ENCODE measurements around the gene CDH23.

Gene CDH23

DNA sequence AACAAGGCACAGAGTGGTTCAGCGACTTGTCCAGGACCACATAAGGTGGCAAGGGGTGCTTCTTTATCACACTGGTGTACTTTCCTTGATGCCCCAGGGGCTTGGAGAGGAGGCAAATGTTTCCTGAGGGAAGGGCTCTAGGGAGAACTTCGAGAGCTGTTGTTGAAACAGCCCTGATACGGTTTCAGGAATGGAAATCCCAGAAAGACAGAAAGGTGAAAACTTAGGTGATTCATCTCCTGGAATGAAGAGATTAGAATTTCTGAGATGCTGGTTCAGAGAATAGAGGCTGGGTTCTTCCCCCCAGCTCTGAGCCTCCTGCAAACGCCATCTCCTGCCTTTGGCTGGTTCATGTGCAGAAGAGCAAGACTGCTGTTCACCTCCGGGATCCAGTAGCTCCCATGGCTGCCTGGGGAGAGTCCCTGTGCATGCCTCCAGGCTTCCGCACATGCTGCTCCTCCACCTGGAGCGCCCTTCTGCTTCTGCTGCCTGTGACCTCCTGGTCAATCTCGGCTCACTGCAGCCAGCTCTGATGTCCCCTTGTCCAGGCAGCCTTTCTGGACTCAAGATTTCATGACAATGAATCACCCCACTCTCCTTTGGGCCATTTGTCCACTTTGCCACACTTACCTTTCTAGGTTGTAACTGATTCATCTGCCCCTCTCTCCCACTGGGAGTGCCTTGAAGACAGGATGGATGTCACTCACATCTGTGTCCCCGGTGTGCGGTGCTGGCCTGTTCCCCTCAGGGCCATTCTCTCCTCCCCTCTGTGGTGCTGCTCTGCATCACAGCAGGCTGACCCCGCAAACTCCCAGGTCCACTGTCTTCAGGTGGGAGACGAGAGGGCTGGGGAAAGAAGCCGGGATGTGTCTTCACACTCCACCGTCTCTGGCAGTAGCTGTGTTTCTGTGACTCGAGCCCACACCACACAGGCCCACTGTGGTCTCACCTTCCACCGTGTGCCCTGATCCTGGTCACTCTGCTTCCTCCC, 3.6 kb upstream of the CDH23 start:
- no peak for DNase-seq (ENCODE audit: low read depth)

DNA sequence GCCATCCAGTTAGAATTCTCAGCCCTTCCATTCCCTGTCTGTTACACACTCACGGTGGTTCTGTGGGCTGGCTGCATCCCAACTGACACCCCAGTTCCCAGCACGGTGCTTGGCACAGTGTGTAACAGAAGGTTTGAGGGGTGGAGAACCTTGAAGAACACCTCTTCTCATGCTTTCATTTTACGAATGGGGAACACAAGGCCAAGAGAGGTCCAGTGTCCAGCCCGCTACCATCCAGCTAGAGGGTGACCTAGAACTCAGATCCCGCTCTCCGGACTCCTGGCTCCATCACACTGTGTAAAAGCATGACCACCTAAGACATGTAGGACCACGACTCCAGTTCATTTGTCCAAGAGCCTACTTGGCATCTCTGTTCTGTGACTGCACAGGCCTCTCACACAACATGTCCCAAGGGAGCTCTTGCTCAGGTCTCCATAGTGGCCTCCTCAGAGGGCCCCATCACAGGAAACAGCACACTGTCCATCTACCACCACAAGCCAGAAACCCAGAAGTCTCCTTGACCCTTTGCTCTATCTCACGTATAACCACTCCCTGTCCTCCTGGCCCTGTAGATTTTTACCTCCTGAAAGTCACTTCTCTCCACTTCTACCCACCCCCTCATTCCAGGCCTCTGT, 2.8 kb upstream of the CDH23 start:
- no peak for DNase-seq (ENCODE audit: low read depth)

DNA sequence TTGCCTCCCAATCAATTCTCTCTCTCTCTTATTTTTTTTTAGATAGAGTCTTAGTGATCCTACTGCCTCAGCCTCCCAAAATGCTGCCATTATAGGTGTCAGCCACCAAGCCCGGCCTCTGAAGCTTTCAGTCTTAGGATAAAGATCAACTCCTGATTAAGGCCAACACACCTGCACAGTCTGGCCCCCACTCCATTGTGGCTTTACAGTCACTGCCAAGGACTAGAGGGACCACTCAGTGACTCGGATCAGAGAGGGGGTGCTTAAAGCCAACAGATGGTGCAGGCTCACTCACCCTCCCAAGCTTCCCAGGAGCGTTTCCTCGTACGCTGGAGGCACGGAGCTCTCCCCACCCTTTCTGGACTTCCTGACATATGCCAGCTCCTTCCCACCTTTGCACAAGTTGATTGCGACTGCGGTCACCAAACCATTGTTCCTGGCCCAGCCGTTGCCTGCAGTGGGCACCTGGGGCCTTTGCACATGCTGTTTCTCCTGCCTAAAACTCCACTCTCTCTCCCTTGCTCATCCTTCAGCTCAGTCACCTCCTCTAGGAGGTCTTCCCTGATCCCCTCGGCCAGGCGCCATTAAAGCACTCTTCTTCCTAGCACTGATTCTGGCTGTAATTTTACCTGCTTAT, 1.7 kb upstream of the CDH23 start:
- no peak for DNase-seq (ENCODE audit: low read depth)

DNA sequence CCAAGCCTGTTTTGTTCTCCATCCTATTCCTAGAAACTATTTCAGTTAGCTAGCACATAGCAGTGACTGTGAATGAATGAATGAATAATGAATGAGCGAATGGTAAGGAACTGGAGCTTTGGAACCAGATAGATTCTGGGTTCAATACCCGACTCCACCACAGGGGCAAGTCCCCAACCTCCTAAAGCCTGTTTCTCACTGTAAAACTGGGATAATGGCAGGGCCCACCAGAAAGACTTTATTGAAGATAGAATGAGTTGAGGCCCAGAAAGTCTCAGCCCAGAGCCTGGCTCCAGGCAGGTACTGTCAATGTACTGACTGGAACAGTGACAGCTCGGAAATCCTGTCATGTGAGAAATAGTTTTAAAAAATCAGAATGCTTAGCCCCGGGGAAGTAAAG, 1.1 kb upstream of the CDH23 start:
- no peak for DNase-seq (ENCODE audit: low read depth)

DNA sequence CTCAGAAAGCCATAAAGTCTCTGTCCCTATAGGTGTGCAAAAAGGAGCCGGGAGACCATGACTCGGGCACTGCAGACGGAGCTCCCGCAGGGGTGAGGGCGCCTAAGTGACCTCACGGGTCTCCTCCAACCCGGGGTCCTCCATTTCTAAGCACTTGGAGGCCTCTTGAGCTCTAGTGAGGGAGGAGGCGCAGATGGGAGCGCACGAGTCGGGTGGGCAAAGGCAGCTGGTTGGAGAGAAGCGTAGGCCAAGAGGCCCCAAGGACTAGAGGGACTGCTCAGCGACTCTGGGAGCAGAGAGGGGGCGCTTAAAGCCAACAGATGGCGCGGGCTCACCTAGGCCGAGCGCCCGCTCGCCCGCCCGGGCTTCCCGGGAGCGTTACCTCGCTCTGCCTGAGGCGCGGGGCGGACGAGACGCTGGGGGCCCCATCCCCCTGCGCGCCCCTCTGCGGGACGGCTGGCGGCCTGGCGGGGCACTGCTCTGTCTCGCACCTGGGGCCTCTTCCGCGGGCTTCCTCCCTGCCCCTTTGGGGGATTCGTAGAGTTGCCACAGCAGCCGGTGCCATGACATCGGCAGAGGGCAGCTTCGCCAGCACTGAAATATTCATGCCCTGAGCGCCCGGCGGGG, 523 bp upstream of the CDH23 start:
- no peak for DNase-seq (ENCODE audit: low read depth)

DNA sequence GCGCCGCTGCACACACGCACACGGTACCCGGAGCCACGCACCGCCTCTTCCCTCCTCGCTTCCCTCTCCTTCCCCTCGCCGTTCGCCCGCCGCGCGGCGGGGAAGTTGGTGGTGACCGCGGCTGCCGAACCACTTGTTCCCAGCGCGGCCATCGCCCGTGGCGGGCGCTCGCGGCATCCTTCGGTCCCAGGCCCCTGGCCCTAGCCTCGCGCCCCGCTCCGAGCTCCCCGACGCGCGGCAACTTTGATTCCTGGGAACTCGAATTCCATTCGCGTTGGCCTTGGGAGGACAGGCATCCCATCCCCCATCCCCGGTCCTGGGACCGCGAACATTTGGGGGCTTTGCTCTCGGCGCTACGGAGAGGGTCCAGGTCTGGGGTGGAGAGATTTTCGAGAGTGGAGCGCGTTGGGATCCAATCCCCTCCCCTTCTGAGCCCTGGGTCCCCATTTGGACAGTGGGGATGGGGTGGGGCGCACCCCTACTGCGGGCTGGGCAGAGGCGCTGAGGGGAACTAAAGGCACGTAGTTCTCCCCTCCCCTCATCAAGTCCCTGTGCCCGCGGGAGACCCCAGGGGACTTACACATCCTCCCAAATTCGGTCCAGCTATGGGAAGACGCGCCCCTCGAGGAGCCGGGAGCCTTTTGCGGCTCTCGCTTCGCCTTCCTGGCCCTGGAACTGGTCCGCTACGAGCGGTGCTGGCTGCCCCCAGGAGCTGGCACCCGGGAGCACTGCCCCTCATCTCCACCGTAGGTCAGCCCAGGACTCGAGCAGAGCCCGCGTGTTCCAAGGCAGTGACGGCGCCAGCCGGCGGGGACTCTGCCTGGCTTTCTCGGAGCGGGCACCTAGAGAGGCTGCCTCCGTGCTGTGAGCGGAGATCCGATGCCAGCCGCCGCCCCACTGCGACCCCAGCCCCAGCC, 834 bp downstream of the CDH23 start:
- DNase-seq (ENCODE audit: low read depth) = no peak

DNA sequence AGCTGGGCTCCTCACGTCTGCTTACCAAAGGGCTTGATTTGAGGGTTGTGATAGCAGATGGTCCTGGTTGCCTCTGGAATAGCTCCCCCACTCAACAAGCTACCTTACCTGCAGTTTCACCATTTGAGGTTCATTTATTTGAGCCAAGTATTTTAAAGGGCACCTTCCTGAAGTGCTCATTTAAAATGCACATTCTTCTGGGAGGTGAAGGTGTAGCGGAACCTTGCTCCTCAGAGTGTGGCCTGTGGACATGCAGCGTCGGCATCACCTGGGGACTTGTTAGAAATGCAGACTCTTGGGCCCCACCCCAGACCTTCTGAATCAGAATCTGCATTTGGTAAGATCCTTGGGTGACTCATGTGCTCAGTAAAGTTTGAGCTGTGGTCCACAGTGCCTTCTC, 2.3 kb downstream of the CDH23 start:
- DNase-seq (ENCODE audit: low read depth) = no peak

DNA sequence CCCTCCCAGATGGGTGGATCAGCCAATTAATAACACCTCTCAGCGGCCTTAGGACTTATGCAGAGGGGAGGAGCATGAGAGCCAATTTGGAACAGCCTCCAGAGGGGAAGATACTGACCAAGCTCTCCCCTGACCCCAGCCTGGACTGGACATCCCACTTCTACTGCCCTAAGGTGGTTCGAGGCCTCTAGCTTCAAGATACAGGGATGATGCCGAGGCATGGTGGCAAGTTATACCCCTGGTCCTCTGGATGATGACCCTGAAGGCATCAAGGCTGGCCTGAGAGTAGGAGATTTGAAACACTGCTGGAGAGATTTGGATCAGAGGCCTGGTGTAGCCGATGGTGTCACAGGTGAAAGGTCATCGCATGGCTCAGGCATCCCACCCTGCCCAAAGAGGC, 3.2 kb downstream of the CDH23 start:
- no peak for DNase-seq (ENCODE audit: low read depth)

DNA sequence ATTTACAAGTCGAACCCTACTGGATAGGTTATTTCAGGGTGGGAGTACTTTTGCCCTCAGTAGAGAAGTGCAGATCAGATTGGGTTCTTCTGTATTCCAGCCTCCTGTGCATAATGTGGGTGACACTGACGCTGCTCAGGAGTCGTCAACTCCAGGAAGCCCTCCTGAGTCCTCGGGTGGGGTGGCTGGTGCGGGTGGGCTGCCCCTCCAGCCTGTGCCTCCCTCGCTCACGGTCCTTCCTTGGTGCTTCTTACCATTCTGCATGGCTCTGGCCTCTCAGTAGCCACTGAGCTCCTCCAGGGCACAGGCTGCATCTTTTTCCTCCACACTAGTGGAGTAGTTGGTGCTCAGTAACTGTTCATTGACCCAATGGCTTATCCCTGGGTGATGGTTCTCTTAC, 4.3 kb downstream of the CDH23 start:
- no peak for DNase-seq (ENCODE audit: low read depth)

DNA sequence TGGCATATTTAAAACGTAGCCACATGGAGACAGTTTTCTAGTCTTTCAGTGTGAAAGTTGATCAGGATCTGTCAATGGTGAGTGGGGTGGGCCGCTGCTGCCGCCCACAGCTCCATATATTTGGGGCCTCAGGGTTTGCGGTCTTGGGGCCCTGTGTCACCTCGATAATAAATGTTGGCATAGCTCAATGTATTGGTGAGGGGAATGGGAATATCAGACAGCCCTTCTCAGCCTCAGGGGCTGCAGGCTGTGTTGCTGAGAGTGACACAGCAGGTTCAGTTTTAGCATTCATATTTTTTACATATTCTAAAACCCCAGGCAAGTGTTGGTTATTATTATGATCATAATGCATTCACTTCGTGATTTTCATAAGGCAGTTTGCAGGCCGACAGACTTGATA, 5.3 kb downstream of the CDH23 start:
- DNase-seq (ENCODE audit: low read depth) = no peak

DNA sequence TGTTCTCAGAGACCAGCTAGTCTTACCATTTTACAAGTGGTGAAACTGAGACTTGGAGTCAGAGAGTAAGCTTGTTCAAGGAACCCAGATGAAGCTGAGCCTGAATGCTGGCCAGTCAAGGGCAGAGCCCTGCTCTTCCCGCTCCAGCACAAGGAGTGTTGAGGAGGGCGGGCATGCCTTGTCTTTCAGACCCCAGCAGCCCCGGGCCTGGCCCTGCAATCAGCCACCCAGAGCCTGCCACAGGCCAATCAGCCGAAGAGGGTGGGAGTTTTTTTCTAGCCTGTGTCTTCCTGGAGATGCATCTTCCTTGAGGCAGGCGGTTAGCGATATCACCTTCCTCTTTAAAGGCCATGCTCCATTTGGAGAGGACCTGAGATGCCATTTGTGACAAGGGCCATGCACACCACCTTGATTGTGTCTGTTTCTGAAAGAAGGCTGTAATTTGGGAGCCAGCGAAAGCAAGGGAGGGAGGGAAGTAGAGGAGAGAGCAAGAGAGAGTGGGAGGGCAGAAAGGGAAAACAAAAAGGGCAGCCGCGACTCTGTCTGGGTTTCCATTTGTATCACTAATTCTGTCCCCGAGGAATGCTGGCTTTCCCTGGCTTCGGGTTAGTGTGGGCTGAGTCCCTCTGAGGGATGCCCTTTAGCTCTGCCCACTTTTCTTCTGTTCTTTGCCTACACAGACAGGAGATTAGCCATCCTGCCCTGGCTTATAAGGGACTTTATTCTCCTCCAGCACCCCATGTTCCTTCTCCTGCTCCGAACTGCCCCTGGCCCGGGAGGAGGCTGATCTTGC, 8.0 kb downstream of the CDH23 start:
- no peak for DNase-seq (ENCODE audit: low read depth)

DNA sequence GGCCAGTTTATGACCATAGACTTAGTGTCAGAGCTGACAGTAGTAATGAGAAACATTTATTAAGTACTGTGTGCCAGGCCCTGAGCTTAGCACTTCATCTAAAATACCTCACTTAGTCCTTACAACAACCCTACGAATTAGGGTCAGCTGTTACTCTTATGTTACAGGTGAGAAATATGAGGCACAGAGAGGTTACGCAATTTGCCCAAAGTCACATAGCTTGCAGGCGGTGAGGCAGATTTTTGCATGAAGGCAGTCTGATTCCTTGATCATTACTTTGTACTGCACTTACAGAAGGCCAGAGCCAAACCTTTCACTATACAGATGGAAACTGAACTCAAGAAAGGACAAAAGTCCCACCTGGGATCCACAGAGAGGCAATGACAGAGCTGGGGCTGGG, 10.2 kb downstream of the CDH23 start:
- DNase-seq (ENCODE audit: low read depth) = no peak

DNA sequence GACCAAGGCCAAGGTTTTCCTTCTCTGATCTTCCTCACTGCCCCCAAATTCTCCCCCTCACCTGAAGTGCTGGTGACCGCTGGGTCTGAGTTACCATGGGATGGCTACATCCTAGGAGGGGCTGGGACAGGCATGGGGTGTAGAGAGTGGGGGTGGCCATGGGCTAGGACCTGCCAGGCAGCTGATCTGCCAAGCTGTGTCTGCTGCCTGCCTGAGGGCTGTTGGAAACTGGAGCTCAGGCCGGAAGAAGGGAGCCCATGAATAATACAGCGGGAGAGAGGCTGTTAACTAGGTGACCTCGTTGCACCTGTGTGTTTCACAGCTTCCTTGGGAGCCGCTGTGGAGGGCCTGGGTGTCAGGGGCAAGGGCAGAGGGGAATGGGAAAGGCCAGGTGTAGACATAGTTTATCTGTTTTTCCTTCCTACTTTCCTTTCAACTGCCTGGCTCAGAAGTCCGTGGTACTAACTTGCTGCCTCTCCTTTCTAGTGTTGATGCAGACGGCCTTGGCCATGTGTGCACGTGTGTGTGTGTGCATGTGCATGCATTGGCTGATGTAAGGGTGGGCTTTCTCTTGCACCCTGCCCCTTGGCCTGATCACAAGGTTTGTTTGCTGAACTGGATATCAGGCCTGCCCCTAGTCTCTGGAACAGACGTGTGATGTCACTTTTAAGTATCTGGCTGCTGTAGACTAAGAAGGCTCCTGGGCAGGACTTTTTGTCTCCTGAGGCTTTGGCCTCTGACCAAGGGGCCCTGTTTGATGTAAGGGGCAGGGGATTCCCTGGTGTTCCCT, 11.9 kb downstream of the CDH23 start:
- DNase-seq (ENCODE audit: low read depth) = no peak

DNA sequence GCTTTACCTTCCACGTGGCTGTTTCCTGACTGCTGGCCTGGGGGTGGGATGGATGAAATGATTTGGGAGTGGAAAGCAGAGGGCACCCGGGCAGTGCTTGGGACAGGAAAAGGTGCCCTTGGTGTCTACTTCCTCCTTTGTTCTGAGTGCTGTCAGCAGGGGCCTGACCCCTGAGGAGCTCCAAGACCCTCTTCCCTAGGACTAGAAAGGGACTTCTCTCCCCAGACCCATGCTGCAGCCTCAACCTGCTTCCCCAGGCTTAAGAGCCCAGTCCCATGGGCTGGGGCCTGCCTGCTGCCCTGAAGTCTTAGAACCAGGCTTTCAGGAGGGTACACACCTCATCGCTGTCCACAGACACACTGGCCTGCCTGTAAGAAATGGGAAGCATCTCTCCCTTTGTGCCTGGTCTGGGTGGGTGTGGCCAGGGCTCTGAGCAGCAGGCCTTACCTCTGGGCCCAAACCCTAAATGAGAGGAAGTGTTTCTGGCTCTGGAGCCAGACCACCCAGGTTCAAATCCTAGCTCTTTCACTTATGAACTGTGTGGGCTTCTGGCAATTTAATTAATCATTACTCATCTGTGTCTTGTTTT, 12.9 kb downstream of the CDH23 start:
- DNase-seq (ENCODE audit: low read depth) = no peak

DNA sequence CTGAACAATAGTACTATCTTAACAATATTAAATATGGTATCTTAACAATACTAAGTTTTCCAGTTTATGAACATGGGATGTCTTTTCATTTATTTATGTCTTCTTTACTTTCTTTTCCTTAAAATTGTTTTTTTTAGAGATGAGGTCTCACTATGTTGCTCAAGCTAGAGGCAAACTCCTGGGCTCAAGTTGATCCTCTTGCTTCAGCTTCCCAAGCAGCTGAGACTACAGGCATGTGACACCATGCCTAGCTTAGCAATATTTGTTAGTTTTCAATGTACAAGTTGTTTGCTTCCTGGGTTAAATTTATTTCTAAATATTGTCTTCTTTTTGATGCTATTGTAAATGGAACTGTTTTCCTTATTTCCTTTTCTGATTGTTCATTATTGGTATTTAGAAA, 16.9 kb downstream of the CDH23 start:
- DNase-seq (ENCODE audit: low read depth) = no peak

DNA sequence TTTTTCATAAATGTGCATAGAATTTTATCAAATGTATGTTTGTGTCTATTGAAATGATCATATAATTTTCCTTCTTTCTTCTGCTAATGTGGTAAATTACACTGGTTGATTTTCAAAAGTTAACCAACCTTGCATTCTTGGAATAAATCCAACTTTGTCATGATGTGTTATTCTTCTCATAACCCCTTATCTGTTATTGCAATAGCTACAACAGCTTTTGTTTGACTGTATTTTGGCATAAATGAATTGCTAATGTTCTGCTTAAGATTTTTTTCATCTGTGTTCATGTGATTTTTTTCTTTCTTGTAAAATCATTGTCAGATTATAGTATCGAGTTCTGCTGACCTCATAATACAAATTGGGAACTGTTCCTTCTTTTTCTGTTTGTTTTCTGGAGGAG, 17.6 kb downstream of the CDH23 start:
- no peak for DNase-seq (ENCODE audit: low read depth)

DNA sequence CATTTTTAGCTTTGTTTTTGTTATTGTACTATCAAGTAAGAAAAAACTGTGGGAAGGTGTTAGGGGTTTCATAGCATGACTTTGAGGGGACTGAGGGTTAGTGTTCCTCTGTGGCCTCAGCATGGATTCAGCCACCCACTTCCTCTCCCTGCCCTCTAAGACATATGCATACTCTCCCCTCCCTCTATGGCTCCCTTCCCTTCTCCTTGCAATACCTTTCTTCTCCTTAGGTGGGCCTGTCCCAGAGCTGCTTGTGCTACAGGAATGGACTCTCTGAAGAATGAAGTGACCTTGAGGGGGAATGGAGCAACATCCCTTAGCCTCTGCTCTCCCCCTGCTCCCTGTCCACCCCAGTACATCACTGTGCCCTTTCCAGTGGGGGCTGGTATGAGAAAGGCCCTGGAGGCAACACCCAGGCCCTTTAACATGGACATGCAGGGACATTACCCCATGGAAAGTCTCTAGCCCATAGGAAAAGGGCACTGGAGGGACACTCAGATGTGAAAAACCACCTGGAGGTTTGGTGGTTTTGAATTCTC, 22.4 kb downstream of the CDH23 start:
- DNase-seq (ENCODE audit: low read depth) = no peak

DNA sequence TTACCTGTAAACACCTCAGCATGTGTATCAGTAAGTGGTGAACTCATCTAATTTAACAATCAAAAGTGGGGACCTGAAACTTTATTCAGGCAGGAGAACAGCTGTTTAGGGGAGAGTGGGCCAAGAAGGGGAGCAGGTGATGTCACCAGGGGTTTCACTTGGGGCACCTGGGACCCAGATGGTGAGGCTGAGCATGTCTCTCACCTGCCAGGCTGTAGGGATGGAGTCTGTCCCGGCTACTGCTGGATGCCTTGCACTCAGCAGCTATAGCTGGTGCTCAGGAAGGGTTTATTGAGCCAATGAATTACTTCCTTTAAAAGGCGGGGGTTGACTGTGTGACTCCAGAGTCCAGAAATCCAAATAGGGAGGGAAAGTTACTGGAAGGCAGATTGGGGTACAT, 23.0 kb downstream of the CDH23 start:
- DNase-seq (ENCODE audit: low read depth) = no peak

DNA sequence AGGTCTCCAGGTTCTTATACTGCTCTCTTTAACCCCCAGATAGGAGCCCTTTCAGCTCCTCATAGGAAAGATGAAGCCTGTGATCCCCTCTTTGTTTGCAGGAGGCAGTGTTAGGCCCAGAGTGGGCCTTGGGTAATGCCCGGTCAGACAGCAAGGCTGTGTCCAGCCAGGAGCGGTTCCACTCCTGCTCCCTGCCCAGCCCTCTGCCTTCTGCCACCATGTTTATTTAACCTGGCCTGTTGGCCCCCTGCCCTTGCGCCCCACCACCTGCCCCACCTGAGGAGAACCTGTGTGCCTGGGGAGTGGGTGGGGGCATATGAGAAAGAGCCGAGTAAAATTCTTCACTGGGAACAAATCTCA, 24.3 kb downstream of the CDH23 start:
- DNase-seq (ENCODE audit: low read depth) = no peak

Measured in activated T-helper 9 cell treated with anti-CD3 and anti-CD28 coated beads, Interleukin-2, amount 50 U/mL, for 16 hours (primary cell).